Stimulated activated CD8-positive, alpha-beta memory T cell treated with anti-CD3 and anti-CD28 coated beads, Interleukin-15, amount 100 ng/mL, for 24 hours (primary cell): ENCODE measurements around the gene PRR23E.

Experiments used
- DNase-seq: peaks from one replicate; pipeline ENCODE4 v3.0.0-alpha.2; 2020; ENCODE audit warnings: low read depth

The PRR23E gene

DNA sequence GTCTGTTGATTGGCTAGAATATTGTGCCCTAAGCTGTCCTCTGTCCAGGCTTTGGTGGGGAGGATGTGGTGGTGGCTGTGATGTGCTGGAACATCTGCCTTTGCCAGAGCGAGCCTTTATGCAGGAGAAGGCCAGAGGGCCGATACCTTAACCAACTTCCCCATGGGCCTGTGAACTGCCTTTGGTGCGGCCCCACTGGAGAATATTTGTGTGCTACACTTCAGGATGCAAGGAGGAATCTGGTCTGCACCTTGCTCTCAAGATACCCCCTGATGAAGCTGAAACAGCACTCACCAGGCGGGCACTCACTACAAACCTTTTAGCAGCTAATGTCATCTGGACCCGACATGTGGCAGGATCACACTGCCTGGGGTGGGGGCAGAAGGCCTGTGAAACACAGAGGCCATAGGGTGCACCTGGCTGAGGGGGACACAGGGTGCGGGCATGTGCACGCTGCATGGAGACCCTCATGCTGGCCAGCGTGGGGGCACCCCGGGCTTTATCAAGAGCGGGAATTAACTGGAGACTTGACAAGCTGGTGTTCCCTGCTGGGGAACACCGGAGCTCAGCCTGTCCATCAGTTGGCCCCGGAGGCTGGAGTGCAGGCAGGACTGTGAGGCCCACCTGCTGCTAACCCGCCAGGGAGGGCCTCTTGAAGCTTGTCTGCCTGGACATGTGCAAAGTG lies 16.4 kb downstream of the PRR23E start:
- no peak for DNase-seq

DNA sequence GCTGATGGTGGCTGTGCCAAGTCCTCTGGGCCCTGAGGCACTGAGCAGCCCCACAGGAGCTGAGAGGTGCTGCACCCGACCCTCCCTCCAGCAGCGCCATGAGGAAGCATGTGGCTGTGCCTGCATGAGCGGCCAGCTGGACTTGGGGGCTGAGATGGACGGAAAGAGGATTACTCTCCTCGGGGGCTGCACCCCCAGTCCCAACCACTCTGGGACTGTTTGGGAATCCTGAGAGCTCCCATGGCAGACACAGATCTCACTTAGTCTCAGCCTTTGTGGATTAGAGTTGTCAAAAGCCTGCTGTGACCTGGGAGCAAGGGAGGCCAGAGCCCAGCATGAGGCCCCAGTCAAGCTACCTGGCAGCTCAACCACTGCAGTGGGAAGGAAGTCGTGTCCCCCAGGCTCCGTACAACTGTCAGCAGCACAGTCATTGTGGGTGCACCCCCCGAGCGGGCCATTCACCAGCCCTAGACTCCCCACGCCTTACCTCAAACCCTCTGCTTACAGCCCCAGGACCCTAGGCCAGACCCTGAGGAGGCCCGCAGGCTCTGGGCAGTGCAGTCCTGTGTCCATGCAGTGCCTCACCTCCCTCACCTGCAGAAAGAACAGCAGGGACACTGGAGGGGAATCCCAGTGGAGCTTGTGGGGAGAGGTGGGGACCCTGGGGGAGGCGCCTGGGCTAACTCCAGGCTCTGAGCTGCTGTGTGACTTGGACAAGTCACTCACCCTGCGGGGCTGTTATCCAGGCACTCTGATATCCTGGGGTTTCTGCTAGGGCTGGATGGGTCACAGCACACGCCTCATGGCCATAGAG lies 17.1 kb downstream of the PRR23E start:
- no peak for DNase-seq

DNA sequence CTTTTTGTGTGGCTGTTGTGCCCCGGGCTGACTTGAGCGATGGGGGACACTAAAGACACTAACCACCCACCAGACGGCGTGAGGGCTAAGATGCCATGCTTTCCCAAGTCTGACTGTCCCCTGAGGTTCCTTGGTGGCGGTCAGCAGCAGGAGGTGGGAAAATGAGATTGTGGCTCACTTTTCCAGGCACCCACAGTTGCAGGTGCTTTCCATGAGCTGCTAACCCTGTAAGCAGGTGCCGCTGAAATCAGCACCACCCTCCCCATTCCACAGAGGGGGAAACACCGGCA lies 17.7 kb downstream of the PRR23E start:
- DNase-seq = no peak

DNA sequence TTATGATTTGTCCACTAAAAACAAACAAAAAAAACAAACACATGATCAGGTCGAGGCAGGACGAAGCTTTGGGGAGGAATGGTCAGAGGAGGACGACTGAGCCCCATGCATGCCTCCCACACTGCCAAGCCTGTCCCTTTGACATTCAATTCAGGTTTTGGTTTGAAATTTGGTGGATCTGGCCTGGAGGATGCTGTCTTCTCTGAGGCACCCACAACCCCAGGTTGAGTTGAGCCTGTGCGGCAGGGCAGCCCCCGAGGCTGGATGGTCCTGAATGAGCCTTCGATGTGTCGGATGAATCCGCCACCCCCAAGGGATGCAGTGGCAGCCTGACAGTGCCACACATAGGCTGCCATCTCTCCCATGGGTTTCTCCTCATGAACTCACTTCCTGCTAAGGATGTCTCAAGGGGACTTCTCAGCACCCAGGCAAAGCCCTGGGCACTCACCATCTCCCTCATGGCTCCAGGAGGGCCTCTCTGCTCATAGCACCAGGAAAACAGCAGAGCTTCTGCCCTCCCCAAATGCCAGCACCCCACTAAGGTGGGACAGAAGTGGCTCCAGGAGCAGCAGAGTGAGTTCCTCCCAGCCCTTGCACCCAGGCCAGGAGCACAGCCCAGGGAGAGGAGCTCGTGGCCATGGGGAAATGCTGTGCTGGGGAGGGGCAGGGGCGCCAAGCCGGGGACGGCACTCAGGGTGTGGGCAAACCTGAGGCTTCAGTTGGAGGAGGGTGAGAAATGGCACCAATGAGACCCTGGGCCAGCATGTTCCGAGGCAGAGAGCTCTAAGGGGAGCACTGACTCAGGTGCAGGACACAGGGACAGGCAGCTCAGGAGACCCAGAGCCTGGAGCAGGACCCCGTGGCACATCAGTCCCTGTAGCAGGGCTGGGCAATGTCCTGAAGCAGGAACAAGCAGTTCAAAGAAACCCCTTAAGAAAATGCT lies 18.5 kb downstream of the PRR23E start:
- no peak for DNase-seq

DNA sequence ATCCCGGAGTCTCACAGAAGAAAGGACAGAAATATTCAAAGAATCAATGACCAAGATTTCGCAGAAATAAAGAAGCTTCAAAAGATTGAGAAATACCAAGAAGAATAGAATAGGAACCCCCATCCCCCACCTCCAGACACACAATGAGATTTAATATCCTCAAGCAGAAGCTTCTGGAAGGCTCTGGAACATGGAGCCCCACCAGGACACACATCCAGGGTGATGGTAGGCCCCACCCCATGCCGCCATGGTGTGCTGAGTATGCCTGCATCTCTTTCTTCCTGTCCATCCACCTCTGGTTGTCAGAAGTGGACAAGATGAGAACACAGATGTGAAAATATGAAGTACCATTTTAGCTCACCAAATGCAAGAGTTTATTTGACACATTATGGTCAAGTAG lies 19.3 kb downstream of the PRR23E start:
- no peak for DNase-seq

DNA sequence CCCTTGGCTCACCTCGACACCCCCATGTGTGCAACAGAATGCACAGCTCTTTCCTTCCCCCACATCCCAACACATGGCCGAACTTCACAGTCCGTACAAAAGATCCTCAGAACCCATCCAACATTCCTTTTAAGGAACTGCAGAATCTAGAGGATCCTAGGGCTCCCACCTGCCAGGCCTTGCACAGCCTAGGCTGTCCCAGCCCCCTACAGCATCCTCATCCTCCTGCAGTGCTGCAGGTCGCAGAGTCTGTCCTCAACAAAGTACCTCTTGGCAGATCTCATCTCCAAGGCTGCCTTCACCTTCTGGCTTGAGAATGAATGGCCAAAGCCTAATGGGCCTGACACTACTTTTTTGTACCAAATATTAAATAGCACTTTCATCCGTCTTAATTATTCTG lies 19.8 kb downstream of the PRR23E start:
- no peak for DNase-seq

DNA sequence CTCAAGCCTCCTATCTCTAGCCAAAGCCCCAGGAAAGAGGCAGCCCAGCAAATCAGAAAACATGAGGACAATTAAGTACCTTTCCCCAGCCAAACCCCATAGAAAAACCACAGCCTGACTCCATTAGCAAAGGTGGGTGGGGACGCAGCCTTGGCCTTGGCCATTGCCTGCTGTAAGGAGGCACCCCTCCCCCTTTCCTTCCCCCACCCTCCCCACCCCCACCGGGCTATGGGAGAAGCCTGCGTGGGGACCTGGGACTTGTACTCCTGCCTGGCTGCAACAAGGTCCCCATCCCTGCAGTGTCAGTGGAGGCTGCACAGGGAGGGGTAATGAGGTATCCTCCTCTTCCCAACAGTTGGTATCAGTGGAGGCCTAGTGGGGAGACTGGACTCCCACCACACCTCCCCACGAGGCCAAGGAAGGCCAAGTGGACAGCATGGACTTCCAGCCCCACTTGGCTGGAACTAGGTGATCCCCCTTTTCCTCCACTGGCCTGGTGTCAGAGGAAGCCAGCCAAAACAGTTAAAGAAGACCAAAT lies 20.5 kb downstream of the PRR23E start:
- no peak for DNase-seq

DNA sequence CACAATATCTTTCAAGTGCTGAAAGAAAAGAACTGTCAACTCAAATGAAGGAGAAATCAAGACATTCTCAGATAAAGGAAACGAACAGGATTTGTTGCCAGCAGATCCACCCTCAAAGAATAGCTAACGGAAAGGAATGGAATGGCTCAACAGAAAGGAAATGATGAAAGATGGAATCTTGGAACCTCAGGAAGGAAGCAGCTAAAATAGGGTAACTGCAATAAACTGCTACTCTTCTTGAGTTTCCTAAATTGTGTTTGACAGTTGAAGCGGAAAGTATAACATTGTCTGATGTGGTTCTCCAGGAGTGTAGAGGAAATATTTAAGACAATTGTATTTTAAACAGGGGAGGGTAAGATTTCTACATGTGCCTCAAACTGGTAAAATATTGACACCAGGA lies 22.0 kb downstream of the PRR23E start:
- no peak for DNase-seq

DNA sequence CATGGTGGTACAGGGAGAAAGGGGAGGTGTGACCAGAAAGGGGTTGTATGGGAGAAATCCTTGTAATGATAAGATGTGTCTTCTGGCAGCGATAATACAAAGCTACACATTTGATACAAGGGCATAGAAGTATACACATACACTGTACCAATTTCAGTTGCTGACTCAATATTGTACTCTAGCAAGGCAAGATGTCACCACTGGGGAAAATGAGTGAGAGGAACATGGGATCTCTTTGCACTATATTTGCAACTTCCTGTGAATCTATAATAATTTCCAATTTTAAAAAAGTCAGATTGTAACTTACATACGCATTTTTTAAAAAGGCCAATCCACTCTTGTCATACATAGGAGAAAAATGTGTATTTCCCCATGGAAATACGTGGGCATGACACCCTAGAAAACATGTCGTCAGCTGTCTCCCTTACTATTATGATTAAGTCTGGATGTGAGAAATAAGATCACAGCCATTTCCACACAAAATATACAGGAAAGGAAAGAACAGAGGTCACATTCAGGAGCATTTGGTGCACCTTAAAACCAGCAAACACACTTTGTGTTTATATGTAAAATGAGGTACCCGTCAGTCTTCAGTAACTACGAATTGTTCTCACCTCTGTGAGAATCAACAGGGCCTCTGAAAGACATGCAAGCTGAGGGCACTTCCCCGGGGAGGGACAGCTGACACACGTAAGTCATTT lies 22.9 kb downstream of the PRR23E start:
- no peak for DNase-seq

DNA sequence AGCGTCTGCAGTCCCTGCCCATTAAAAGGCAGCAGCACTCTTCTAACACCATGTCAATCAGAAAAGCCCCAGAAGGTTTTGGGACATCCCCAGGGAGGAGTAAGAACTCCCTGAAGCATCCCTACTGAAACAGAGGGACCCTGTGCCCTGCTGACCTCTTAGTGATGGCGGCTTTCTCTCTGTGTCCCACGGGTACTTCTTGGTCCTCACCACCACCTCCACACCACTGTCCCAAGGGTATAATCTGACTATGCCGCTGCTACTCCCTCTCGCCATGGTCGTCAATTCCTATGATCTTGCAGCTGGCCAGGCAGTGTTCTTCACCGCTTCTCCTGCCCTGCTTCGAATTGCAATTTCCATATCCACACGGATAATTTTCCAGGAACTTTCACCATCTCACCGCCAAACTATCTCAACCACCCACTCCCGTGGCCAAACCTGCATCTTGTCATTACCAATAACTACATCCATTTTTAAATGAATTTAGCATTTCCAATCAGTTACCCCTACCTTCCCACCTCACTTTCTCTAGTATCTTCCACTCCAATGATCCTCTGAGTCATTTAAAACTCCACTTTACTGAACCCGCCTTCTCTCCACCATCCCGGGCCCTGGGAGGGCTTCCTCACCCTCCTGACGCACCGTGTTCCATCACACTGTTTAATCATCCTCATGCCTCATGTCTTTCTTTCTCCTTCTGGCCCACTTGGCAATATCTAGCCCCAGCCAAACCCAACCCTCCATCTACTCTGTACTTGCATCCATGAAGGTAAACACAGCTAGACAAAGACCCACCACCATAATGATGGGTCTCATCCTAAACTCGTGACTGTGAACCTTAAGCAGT lies 23.7 kb downstream of the PRR23E start:
- DNase-seq = no peak

DNA sequence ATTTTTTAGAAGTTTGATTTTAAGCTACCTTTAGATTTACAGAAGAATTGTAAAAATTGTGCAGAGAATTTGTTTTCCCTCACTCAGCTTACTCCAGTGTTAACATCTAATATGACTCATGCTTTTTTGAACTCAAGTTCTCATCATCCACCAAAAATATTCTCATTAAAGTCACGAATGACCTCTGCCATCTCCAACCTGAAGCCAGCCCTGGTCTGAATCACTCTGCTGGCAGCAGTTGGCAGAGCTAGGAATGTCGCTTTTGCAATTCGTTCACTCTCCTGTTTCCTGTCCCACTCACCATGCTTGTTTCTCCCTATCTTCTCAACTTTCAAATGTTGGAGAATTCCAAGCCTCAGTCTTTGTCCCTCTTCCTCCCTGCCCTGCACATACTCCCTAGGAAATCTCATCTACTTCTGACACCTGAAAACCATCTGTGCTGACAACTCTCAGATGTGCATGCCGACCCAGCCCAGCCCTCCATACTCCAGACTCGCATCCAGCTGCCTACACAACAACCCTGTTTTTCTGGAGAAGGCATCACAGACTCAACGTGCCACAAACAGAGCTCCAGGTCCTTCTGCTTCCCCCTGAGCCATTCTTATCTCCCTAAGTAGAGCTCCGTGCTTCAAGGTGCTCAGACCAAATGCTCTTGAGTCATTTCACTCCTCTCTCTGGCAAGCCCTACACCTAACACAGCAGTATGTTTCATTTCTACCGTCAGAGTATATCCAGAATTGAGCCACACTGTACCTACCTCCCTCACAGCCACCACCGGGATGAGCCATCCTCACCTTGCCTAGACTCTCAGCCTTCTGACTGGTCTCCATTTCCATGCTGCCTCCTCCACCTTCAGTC lies 24.9 kb downstream of the PRR23E start:
- DNase-seq = no peak

DNA sequence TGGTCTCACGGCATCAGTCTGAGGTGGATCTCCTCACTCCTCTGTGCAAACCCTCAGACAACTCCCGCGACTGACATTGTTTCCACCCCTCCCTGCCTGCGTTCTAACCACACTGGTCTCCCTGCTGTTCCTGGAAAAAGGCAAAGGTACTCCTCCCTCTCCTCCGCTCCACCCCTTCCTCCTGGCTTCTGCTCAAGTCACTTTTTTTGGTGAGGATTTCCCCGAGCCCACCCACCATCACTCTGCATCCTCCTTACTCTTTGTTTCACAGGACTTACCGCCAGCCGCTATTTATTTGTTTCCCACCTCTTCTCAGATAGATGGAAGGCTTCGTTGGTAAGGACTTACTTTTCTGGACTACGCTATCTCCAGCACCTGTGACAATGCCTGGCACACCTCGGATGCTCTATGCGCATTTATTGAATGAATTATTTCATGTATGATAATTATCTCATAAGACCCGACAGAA lies 25.6 kb downstream of the PRR23E start:
- DNase-seq = no peak

DNA sequence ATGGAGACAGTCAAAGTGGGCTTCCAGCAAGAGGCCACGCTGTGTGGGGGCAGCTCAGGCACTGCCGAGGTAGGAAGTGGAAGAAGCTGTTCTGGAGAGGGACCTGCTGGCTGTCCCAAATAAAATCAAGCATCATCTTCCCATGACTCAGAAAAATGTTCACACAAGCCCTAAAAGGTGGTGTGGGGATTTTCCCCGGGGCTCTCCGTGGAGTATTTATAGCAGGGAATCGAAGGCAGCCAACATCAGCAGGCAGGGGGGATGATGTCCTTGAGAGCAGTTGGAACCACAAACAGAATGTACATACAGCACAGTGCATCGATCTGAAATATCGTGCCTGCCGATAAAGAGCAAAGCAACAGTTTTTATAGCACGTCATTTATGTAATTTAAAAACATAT lies 27.6 kb downstream of the PRR23E start:
- no peak for DNase-seq

DNA sequence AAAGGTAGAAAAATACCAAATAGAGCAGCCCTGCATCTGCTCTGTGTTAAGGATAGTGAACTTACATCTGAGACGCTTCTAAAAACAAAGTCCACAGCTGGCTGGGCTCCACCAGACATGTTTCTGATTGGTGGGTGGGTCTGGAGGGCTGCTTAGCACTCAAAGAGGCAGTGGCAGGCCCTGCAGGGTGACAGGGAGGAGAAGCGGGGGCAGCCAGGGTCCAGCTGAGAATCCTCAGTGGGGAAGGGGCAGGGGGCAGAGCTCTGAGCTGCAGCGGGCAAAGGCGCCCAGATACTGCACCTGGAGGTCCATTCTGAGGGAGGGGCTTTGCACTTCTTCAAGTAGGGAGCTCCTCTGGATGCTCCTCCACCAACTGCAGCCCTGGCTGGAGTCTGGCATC lies 28.1 kb downstream of the PRR23E start:
- DNase-seq = no peak

DNA sequence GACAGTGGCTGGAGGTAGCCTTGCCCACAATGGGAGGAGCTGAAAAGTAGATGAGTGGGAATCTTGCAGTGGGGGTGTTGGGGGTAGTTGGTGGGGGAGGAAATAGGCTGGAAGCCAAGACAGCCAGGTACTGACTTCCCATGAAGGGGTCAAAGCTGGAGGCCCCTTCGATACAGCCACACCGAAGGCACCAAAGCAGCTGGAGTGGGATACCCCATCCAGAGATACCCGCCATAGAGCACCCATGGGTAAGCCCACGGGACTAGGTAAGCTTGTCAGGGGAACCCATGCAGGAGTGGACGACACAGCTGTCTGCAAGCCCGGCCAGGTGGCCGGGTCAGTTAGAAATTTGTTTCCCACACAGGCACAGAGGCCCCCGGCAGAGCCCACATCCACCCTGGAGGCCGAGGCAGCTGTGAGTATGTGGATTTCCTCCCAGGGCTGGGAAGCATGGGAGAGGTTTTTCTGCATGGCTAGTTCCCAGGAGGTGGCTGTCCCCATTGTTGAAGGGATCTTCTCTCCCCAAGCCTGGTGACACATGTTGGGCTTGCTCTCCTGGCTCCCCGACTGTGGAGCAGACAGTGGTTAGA lies 28.6 kb downstream of the PRR23E start:
- DNase-seq = no peak

DNA sequence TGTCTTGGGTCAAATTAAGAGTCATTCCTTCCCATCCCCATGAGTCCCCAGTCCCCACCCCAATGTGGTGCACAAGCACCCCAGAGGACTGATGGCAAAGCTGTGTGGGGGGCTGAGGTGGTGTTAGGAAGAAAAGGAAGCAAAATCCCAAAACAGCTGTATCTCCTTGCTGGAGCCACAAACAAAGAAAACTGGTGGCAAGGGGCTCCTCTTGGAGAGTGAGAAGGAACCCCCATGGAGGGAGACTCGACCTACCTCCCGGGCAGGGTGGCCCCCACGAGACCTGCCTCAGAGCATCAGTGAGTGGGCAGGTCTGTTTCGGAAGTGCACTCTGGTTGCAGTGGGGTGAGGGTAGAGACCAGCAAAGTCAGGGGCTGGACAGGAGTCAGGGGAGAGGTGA lies 29.2 kb downstream of the PRR23E start:
- no peak for DNase-seq

DNA sequence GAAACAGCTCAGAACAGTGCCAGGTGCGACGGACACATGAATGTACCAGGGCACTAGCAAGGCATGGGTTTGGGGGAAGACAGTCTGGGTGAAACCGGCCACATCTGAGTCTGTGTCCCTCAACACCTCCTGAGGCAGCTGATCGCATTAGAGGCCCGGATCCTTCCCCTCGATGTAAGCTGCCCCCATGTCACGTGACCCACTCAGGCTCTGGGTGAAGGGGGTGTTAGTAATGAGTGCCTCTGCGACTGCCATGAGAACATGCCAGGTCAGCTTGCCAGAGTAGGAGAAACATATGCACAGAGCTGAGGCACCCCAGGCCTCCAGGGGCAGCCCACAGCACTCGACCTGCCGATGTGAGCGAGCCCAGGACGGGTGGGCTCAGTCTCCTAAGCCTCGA lies 29.7 kb downstream of the PRR23E start:
- DNase-seq = no peak

DNA sequence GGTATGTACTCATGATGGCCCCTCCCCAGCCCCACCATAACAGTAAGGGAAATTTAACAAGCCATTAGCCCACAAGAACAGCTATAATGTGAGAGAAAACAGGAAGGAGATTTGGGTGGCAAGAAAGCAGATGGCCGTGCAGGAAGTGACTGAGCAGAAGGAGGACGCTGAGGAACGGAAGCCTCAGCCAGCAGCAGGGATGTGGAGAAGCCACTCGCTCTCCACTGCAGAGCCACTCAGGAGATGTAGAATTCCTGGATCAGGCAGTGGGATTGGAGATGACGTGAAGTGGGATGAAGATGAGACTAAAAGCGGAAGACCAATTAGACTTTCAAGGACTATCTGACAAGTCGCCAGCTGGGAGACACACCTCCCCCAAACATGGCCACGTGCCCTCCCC lies 31.2 kb downstream of the PRR23E start:
- no peak for DNase-seq

DNA sequence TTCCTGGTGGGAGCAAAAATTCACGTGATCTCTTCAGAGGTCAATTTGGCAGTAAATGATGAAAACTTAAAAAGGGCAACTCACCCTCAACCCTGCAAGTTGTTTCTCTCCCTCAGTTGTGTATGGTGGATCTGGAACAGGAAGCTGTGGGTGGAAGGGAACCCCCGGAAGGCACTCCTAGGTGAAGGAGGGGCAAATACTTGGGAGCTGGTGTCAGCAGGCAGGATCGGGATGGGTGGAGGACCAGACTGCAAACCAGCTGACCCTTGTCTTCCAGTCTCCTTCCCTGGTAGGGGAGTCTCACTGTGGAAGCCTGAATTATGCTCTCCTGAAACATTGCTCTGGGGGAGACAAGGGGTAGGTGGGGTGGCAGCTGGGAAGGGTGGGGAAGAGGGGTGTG lies 33.5 kb downstream of the PRR23E start:
- DNase-seq = no peak
